GM21367 (cell line): Measurements from ENCODE around the gene ZFP1.

Experiments
- ATAC-seq: cut with Tn5 transposase; IDR thresholded peaks from one replicate; pipeline ENCODE4 v1.9.1; 2021; ENCODE audit not compliant: unreplicated experiment

ZFP1 gene

DNA sequence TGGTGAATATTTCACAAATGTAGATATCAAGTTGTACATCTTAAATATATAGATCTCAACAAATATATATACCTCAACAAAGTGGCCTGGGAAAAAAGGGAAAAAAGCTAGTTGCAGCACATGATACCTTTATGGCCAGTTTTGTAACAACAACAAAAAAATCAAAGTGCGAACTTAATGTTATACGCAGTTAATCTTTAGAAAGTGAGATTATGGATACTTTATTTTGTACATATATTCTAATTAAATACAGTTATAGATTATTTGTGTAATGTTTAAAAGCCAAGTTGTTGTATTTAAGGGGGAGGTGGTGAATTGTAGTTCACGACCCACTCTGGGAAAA, 385 bp upstream of the ZFP1 start:
- ATAC-seq = no peak

DNA sequence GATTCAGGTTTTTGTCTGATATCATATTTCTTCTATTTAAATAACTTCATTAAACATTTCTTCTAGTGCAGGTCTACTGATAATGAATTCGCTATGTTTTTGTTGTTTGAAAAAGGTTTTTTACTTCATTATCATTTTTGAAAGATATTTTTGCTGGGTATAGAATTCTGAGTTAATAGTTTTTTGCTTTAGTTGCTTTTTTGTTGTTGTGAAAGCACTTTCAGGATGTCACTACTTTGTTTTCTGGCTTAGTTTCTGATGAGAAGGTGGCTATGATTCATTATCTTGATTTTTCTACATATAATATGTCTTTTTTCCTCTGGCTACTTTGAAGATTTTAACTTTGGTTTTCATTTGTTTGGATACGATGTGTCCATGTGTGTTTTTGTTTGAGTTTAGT, 3.5 kb downstream of the ZFP1 start:
- no peak for ATAC-seq

DNA sequence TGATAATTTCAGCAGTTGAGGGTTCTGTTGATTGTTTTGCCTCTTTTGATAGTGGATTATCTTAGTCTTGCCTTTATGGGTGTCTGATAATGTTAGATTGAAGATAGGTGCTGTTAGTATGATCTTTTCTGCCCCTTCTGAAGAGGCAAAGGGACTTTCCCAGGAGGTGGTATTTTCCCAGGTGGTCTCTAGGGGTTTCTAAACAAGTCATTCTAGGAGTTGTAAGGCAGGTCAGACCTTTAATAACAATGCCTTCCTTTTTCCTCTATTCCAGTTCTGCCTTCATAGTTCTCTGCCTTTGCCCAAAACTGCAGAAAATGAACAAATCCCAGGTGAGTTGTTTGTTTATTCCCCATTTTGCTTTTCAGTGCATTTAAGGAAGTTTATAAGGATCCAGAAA, 4.3 kb downstream of the ZFP1 start:
- ATAC-seq = no peak

DNA sequence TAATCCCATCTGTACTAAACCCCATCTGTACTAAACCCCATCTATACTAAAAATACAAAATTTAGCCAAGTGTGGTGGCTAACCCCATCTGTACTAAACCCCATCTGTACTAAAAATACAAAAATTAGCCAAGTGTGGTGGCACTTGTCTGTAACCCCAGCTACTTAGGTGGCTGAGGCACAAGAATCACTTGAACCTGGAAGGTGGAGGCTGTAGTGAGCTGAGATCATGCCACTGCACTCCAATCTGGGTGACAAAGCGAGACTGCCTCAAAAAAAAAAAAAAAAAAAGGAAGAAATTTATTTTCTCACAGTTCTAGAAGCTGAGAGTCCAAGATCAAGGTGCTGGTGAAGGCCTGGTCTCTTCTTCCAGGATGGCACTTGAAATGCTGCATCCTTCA, 12.1 kb downstream of the ZFP1 start:
- ATAC-seq = no peak

DNA sequence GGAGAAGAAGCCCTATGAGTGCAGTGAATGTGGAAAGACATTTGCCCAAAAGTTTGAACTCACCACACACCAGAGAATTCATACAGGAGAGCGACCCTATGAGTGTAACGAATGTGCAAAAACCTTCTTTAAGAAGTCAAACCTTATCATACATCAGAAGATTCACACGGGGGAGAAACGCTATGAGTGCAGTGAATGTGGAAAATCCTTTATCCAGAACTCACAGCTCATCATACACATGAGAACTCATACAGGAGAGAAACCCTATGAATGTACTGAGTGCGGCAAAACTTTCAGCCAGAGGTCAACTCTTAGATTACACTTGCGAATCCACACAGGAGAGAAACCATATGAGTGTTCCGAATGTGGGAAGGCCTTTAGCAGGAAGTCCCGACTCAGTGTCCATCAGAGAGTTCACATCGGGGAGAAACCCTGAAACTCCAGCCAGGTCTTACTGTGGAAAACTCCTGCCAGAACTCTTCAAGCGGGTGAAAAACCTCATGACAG, 21.6 kb downstream of the ZFP1 start:
- ATAC-seq = no peak

- no peak for ATAC-seq
These were observed 24.3 kb downstream of the ZFP1 start for GRCh38 chr16:75172578-75172977.

GRCh38 chr16:75175074-75175473, 26.8 kb downstream of the ZFP1 start:
- no peak for ATAC-seq

DNA sequence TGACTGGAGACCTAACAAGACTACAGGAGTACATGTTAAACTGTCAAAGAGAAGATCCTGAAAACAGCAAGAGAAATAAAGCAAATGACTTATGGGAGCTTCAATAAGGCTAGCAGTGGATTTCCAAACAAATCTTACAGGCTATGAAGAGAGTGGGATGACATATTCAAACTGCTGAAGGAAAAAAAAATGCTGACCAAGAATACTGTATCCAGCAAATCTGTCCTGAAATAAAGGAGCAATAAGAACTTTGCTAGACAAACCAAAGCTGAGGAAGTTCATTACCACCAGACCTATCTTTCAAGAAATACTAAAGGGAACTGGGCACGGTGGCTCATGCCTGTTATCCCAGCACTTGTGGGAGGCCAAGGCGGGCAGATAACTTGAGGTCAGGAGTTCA, 28.6 kb downstream of the ZFP1 start:
- ATAC-seq = no peak

- ATAC-seq = no peak
These were observed 30.9 kb downstream of the ZFP1 start for GRCh38 chr16:75179208-75179607.

DNA sequence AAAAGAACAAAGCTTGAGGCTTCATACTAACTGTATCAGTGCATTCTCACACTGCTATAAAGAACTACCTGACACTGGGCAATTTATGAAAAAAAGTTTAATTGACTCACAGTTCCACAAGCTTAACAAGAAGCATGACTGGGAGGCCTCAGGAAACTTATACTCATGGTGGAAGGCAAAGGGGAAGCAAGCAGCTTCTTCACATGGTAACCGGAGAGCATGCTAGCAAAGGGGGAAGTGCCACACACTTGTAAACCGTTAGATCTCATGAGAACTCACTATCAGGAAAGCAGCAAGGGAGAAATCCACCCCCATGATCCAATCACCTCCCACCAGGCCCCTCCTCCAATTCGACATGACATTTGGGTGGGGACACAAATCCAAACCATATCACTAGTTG, 33.3 kb downstream of the ZFP1 start:
- ATAC-seq = no peak

GRCh38 chr16:75188832-75189477, 40.6 kb downstream of the ZFP1 start:
- ATAC-seq = no peak

GRCh38 chr16:75189638-75190245, 41.4 kb downstream of the ZFP1 start:
- ATAC-seq = no peak

DNA sequence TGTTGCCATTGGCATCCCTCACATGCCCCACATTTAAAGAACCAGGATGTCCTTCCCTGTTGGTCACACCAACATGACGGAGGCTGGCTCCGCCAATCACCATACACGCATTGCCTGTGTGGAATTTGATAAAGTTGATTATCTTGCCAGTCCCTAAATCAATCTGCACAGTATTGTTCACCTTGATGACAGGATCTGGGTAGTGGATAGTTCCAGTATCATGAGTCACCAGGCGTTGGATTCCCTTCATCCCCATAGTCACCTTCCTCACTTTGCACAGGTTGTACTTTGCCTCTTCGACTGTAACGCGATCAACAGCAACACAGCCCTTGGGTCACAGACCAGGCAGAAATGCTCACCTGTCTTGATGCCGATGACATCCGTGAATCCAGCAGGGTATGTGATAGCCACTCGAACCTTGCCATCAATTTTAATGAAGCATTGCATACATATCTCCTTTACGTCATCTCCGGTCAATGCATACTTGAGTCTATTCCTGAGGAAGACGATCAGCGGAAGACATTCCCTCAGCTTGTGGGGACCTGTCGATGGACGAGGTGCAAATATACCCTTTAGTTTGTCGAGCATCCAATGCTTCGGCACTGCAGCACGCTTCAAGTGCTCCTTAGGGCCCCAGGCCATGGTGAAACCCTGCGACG, 44.4 kb downstream of the ZFP1 start:
- no peak for ATAC-seq

- no peak for ATAC-seq
These were observed 44.9 kb downstream of the ZFP1 start for GRCh38 chr16:75193265-75193650.

GRCh38 chr16:75193730-75194444, 45.6 kb downstream of the ZFP1 start:
- no peak for ATAC-seq

- no peak for ATAC-seq
These were observed 47.8 kb downstream of the ZFP1 start for GRCh38 chr16:75195811-75196790.

DNA sequence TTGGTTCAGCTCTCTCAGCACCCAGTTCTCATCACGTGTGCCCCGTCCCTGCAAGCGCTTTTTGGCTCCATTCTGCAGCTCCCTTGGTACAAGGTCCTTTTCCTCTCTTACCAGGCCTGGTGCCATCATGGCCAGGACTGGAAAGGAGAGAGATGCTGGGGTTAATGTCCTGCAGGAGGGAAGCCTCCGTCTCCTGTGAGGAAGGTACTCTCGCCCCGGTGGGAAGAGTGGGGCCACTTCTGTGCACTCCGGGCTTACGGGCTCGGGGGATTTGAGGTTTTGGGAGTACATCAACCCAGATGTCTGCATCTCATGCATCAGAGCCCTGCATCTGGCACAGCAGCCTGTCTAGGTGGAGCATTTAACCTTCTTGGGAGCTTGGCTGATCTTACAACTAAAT, 48.5 kb downstream of the ZFP1 start:
- no peak for ATAC-seq

- ATAC-seq = no peak
These were observed 49.3 kb downstream of the ZFP1 start for GRCh38 chr16:75197522-75198134.

GRCh38 chr16:75198135-75198600, 49.8 kb downstream of the ZFP1 start:
- ATAC-seq = no peak

GRCh38 chr16:75202069-75202590, 53.8 kb downstream of the ZFP1 start:
- ATAC-seq = no peak
